Mesendoderm (in vitro differentiated cells): ENCODE measurements around the gene AP1G2.

ENCODE experiments used
- DNase-seq: peaks from one replicate; pipeline ENCODE4 v3.0.0; 2013
- H2AK5ac ChIP-seq: 2 replicates; pipeline ENCODE4 v1.6.1; 2013; ENCODE audit warnings: low read length, inconsistent platforms
- H2BK120ac ChIP-seq: 2 replicates; pipeline ENCODE4 v1.6.1; 2013; ENCODE audit warnings: low read depth, mild to moderate bottlenecking, low read length, moderate library complexity, mixed read lengths
- H2BK15ac ChIP-seq: replicated peaks from 2 replicates; pipeline ENCODE4 v1.6.1; 2013; ENCODE audit warnings: low read depth, mild to moderate bottlenecking, moderate library complexity
- H2BK5ac ChIP-seq: 2 replicates; pipeline ENCODE4 v1.6.1; 2013; ENCODE audit warnings: low read length, inconsistent platforms
- H3K18ac ChIP-seq: 2 replicates; pipeline ENCODE4 v1.6.1; 2013; ENCODE audit warnings: mild to moderate bottlenecking, low read length, mixed read lengths
- H3K23ac ChIP-seq: one replicate; pipeline ENCODE4 v1.6.1; 2013; ENCODE audit warnings: low read length
- H3K27ac ChIP-seq: 2 replicates; pipeline ENCODE4 v1.5.1; 2013; ENCODE audit warnings: low read depth, mild to moderate bottlenecking, inconsistent platforms, low read length, moderate library complexity
- H3K27me3 ChIP-seq: 2 replicates; pipeline ENCODE4 v1.6.1; 2013; ENCODE audit warnings: low read length, control low read depth, mild to moderate bottlenecking, inconsistent platforms; ENCODE audit not compliant: insufficient read depth, poor library complexity
- H3K36me3 ChIP-seq: 2 replicates; pipeline ENCODE4 v1.6.1; 2013; ENCODE audit warnings: low read length, inconsistent platforms; ENCODE audit not compliant: control insufficient read depth, insufficient read depth
- H3K4ac ChIP-seq: one replicate; pipeline ENCODE4 v1.6.1; 2013; ENCODE audit warnings: low read depth, mild to moderate bottlenecking, low read length, moderate library complexity
- H3K4me1 ChIP-seq: 2 replicates; pipeline ENCODE4 v1.6.1; 2013; ENCODE audit warnings: low read depth, low read length, inconsistent platforms; ENCODE audit not compliant: control insufficient read depth
- H3K4me2 ChIP-seq: 2 replicates; pipeline ENCODE4 v1.6.1; 2013; ENCODE audit warnings: low read length
- H3K4me3 ChIP-seq: 2 replicates; pipeline ENCODE4 v1.5.1; 2013; ENCODE audit warnings: mild to moderate bottlenecking, low read length
- H3K56ac ChIP-seq: one replicate; pipeline ENCODE4 v1.6.1; 2013; ENCODE audit warnings: low read length
- H3K79me1 ChIP-seq: 2 replicates; pipeline ENCODE4 v1.6.1; 2013; ENCODE audit warnings: low read length, inconsistent platforms
- H3K79me2 ChIP-seq: 2 replicates; pipeline ENCODE4 v1.6.1; 2013; ENCODE audit warnings: mild to moderate bottlenecking, low read length; ENCODE audit not compliant: control insufficient read depth, insufficient read depth
- H3K9ac ChIP-seq: 2 replicates; pipeline ENCODE4 v1.6.1; 2013; ENCODE audit warnings: low read length, inconsistent platforms
- H4K5ac ChIP-seq: one replicate; pipeline ENCODE4 v1.6.1; 2013; ENCODE audit warnings: low read length
- H4K8ac ChIP-seq: one replicate; pipeline ENCODE4 v1.6.1; 2013; ENCODE audit warnings: low read depth, mild to moderate bottlenecking, control low read depth, low read length, moderate library complexity
- WGBS: extraction: QIAGEN DNeasy Blood & Tissue Kit; methylation state at CpG from one replicate; pipeline ENCODE4 v1.1.7; 2013; ENCODE audit warnings: low lambda C conversion rate, missing lambda C conversion rate; ENCODE audit not compliant: insufficient coverage; ENCODE audit errors: extremely low coverage; 5-methylcytosine and 5-hydroxymethylcytosine counted together

Gene AP1G2

GRCh38 chr14:23529016-23529415, 38.6 kb downstream of the AP1G2 start:
- H4K8ac ChIP-seq = no peak overlapping the region
- no peaks in the 10 kb centered on the region for H3K27me3 ChIP-seq
- H2AK5ac ChIP-seq = no peak overlapping the region
- no peak overlapping the region for H4K5ac ChIP-seq
- H3K4ac ChIP-seq = no peak overlapping the region
- DNase-seq = no peak
- no peaks in the 10 kb centered on the region for H3K79me2 ChIP-seq
- no peak overlapping the region for H2BK5ac ChIP-seq
- H3K9ac ChIP-seq = no peak overlapping the region
- no CpG with 5 or more reads among the region's 3 CpGs for WGBS
- H3K4me2 ChIP-seq = no peak overlapping the region
- no peak overlapping the region for H2BK15ac ChIP-seq
- no peaks in the 10 kb centered on the region for H3K79me1 ChIP-seq
- no peak overlapping the region for H3K23ac ChIP-seq
- H3K4me3 ChIP-seq = no peak overlapping the region
- no peaks in the 10 kb centered on the region for H3K36me3 ChIP-seq
- H2BK120ac ChIP-seq = no peak overlapping the region
- H3K4me1 ChIP-seq = no peaks in the 10 kb centered on the region
- H3K27ac ChIP-seq = no peak overlapping the region
- H3K56ac ChIP-seq = no peak overlapping the region
- H3K18ac ChIP-seq = no peak overlapping the region

- no peak overlapping the region for H2BK5ac ChIP-seq
- H3K79me2 ChIP-seq = no peaks in the 10 kb centered on the region
- no peaks in the 10 kb centered on the region for H3K27me3 ChIP-seq
- H2BK15ac ChIP-seq = no peak overlapping the region
- no peaks in the 10 kb centered on the region for H3K79me1 ChIP-seq
- H3K23ac ChIP-seq = no peak overlapping the region
- H3K4ac ChIP-seq = no peak overlapping the region
- no peak overlapping the region for H3K27ac ChIP-seq
- H3K36me3 ChIP-seq = no peaks in the 10 kb centered on the region
- no peak overlapping the region for H3K56ac ChIP-seq
- H3K4me3 ChIP-seq = no peak overlapping the region
- no peaks in the 10 kb centered on the region for H3K4me1 ChIP-seq
- H4K8ac ChIP-seq = no peak overlapping the region
- no peak overlapping the region for H3K18ac ChIP-seq
- WGBS = no CpG with 5 or more reads among the region's 1 CpG
- H3K4me2 ChIP-seq = no peak overlapping the region
- H4K5ac ChIP-seq = no peak overlapping the region
- H2BK120ac ChIP-seq = no peak overlapping the region
- no peak overlapping the region for H2AK5ac ChIP-seq
- H3K9ac ChIP-seq = peak overlapping the region; percentile 9
- peak; percentile 55 for DNase-seq
These were observed 39.0 kb downstream of the AP1G2 start for GRCh38 chr14:23528555-23528954.

GRCh38 chr14:23525611-23526010, 42.0 kb downstream of the AP1G2 start:
- Histone ChIP-seq H2BK120ac (no peak overlapping the region), H4K5ac (no peak overlapping the region), H3K27me3 (no peaks in the 10 kb centered on the region), H3K18ac (no peak overlapping the region), H4K8ac (no peak overlapping the region), H3K79me2 (no peaks in the 10 kb centered on the region), H3K79me1 (no peaks in the 10 kb centered on the region), H3K9ac (no peak overlapping the region), H3K56ac (no peak overlapping the region), H3K36me3 (peaks cover 2% of the 10 kb centered on the region), H2BK15ac (no peak overlapping the region), H3K27ac (no peak overlapping the region), H2BK5ac (no peak overlapping the region), H3K4me2 (no peak overlapping the region), H3K4me1 (no peaks in the 10 kb centered on the region), H3K23ac (no peak overlapping the region), H3K4me3 (no peak overlapping the region), H2AK5ac (no peak overlapping the region), H3K4ac (no peak overlapping the region)
- no peak for DNase-seq
- no CpG with 5 or more reads among the region's 8 CpGs for WGBS

GRCh38 chr14:23524954-23525353, 42.6 kb downstream of the AP1G2 start:
- Histone ChIP-seq H3K9ac (no peak overlapping the region), H2BK15ac (no peak overlapping the region), H3K18ac (no peak overlapping the region), H3K79me2 (no peaks in the 10 kb centered on the region), H3K4me3 (no peak overlapping the region), H3K36me3 (peaks cover 2% of the 10 kb centered on the region), H3K79me1 (no peaks in the 10 kb centered on the region), H3K56ac (no peak overlapping the region), H2BK120ac (no peak overlapping the region), H3K4me2 (no peak overlapping the region), H2AK5ac (no peak overlapping the region), H3K23ac (no peak overlapping the region), H4K5ac (no peak overlapping the region), H3K4me1 (no peaks in the 10 kb centered on the region), H4K8ac (no peak overlapping the region), H3K27me3 (no peaks in the 10 kb centered on the region), H3K4ac (no peak overlapping the region), H2BK5ac (no peak overlapping the region), H3K27ac (no peak overlapping the region)
- DNase-seq = no peak
- no CpG with 5 or more reads among the region's 14 CpGs for WGBS

GRCh38 chr14:23523229-23524016, 44.2 kb downstream of the AP1G2 start:
- Histone ChIP-seq H3K9ac (no peak overlapping the region), H3K23ac (no peak overlapping the region), H3K4me1 (peaks cover 6% of the 10 kb centered on the region), H3K56ac (no peak overlapping the region), H3K4ac (no peak overlapping the region), H2AK5ac (no peak overlapping the region), H3K4me3 (no peak overlapping the region), H3K27me3 (no peaks in the 10 kb centered on the region), H3K79me2 (no peaks in the 10 kb centered on the region), H2BK120ac (no peak overlapping the region), H2BK15ac (no peak overlapping the region), H3K27ac (no peak overlapping the region), H4K5ac (no peak overlapping the region), H2BK5ac (no peak overlapping the region), H3K36me3 (peaks cover 2% of the 10 kb centered on the region), H3K79me1 (no peaks in the 10 kb centered on the region), H4K8ac (no peak overlapping the region), H3K18ac (no peak overlapping the region), H3K4me2 (no peak overlapping the region)
- DNase-seq = no peak
- WGBS = no CpG with 5 or more reads among the region's 16 CpGs
